GM19023 (cell line): ENCODE measurements around the gene SNX9.

Experiments used
- ATAC-seq: cut with Tn5 transposase; IDR thresholded peaks from one replicate; pipeline ENCODE4 v1.9.1; 2021; ENCODE audit warnings: mild to moderate bottlenecking, moderate library complexity; ENCODE audit not compliant: unreplicated experiment

The SNX9 gene

DNA sequence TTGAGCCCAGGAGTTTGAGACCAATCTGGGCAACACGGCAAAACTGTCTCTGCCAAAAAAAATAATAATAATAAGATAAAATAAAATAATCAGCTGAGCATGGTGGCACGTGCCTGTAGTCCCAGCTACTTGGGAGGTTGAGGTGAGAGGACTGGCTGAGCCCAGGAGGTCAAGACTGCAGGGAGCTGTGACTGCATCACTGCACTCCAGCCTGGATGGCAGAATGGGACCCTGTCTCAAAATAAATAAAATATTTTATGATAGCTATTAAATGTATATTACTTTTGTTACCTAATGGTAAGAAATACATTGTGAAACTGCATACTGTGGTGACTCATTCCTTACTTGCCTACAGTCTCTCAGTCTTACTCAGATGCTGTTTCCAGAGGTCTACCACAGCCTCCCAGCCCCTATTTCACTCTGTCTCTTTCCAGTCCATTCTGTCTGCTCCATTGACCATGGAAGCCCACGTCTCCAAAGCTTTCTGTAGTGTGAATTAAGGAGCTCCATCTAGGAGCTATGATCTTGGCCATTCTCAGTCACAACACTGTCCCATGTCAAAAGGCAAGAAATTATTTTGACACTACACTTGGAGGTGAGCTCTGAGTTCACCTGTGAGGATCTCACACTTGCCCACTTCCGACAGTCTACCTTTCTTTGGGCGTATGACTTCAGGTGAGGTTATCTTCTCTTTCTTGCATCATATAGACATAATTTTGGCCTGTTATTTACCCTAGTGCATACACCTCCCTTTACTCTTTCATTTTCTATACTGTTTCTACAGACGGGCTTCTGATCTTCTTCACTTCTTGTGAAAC lies 22.4 kb upstream of the SNX9 start:
- ATAC-seq: peak; percentile 94

DNA sequence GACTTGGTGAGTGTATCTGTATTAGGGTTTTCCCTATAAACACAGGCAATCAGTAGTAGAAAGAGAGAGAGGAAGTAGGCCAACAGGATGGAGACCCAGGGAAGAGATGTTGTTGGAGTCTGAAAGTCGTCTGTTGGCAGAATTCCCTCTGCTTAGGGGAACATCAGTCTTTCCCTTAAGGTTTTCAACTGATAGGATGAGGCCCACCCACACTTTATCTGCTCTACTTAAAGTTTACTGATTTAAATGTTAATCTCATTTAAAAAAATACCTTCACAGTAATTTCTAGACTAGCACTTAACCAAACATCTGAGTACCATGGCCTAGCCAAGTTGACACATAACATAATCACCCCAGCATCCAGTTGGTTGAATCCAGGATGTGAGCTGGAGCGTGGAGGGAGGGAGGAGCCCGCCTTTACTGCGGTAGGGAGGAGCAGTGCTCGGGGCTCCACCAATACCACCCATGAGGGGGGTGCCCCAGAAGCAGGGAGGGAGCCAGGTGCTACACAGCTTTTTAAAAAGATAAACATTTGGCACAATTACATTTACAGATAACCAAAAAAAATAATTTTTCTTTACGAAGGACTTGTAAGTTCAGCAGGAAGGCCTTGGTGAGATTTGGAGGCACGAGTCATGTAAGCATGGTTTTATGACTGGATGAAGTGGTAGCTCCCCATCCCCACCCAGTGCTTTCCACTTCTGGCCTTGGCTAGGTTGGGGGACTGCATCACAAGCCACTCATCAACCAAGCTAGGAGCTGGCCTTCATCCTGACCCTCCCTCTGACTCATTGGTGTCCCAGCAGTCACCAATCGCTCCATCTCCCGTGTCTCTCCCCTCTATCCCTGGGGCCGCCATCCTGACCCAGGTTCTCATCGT lies 18.4 kb upstream of the SNX9 start:
- no peak for ATAC-seq

DNA sequence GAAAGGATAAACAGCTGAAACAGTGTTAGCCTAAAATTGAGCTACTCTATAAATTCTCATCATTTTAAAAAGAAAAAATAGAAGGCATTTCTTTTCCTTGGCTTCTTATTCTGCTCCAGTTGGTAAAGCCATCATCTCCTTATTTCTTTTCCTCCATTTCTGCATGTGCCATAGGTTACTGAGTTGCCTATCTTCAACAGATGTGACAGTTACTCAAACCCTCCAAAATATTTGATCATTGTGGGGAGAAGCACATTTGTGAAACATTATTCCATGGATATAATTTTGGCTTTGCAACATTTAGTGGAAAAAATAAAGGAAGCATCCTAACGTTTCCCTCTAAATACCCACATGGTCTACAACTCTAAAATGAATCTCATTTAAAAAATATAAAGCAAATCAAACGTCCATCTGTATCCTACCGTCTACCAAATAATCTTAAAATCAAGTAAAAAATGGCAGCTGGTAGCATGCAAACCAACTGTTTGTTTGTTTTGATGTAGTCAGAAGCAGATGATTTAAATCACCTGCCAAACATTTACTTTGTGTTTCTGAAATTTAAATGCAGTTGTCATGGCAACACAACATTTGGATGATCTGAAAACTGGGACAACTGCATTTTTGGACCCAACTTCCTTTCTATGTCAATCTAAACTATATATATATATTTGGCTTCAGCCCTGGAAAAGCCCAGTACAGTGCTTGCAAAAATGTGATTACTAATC lies 16.8 kb upstream of the SNX9 start:
- ATAC-seq: no peak

DNA sequence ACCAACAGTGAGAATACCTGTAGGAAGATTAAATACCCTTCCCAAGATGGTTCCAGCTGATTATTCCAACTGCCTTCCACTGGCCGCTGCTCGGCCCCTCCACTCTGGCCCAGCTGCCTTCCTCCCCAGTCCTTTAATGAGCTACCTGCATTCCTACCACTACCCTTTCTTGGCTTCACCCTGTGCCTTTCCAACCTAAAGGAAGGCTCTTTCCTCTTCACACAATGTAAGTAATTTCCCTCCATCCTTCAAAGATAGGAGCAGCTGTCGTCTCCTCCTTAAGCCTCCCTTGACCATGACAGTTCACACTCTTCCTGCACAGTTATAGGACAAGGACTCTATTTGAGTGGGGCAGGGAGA lies 16.2 kb upstream of the SNX9 start:
- no peak for ATAC-seq

DNA sequence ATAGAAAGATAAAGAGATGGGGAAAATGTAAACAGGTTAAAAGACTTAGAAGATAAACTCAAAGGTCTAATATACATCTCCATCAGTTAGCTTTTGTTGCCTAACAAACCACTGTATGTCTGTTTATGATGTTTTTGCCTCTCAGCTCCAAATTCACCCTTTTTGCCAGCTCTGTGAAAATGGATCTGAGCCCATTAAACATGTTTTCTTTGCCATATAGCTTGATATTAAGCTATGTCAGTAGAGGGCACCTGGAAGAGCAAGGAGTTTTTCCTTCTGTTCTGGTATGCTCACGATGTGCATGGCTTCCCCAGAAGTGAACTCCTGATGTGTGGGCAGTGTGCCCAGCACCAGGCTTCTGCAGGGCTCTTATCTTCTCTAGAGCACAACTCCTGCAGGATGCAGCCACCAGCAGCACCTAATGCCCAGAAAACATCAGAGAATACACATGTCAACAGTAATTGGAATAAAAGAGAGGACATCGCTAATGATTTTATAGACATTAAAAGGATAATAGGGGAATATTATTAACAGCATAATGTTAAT lies 14.6 kb upstream of the SNX9 start:
- no peak for ATAC-seq

DNA sequence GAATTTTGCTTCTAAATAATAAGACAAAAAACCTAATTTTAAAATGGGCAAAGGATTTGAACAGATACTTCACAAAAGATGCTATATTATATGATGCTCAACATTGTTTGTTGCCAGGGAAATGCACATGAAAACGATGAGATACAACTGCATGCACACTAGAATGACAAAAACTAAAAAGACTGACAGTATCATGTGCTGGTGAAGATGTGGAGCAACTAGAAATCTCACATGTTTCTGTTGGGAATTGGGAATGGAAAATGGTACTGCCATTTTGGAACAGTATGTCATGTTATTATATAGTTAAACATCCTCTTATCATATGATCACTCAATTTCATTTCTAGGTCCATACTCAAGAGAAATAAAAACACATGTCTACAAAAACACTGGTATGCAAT lies 13.4 kb upstream of the SNX9 start:
- no peak for ATAC-seq

DNA sequence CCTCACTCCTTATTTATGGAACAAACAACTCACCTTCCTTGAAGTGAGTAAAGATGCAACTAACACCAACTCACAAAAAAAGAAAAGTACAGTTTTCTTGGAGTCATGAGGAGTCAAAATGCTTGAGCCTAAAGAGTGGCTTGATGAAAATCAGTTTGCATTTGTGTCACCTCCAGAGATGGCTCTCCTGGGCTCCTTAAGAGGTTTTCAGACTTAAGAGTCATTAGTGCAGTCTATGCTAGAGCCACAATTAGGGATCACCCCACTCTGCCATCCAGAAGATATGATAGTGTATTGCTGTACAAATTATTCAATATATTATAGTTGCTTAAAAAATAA lies 11.9 kb upstream of the SNX9 start:
- no peak for ATAC-seq

DNA sequence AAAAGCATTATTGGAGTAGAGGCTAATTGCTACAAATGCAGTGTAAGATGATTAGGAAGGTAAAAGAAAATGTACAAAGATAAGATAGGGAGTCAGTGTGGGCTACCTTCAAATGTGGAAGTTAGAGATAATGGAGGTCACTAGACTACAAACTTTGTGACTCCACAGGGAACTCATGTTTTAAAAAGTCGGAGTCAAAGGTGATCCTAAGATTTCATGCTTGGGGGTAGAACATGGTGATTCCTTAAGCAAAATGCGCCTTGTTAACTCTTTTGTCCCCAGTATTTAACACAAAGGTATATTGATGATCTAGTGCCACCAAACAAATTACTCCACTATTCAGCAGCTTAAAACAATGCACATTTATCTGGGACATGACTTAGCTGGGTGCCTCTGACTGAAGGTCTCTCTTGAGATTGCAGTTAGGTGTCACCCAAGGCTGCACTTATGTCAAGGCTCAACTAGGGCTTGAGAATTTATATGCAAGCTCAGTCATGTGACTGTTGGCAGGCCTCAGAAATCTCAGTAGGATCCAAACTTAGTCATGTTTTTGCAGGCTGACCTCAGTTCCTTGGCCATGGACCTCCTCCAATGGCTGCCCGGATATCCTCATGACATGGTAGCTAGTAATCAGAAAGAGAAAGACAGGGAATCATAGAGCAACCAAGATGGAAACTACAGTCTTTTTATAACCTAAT lies 11.4 kb upstream of the SNX9 start:
- no peak for ATAC-seq

DNA sequence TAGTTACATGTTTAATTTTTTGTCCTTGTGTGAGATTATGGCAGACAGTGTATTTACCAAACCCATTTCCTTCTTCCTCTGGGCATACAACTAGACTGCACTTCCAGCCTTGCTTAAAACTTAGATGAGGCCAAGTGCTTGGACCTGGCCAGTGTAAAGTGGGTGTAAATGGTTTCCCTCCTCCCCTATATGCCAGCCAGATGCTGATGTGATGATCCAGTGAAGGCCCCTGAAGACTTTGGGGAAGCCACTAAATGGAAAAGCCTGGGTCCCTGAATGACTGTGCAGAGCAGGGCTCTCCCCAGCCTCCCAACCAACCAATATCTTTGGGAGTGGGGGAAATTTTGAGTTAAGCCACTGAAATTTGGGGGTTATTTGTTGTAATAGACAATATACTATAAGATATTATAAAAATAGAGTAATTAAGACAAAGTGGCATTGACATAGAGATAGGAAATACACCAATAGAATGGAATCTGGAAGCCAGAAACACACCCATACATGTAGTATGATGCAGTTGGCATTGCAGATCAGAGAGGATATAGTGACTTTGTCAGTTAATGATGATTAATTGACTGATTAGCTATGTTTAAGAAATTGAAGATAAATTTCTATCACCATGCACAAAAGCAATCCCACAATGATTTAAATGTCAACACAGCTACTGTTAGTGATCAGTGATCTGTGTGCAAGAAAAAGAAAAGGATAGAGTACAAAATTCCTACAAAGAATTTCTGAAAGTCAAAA lies 10.4 kb upstream of the SNX9 start:
- ATAC-seq: no peak

DNA sequence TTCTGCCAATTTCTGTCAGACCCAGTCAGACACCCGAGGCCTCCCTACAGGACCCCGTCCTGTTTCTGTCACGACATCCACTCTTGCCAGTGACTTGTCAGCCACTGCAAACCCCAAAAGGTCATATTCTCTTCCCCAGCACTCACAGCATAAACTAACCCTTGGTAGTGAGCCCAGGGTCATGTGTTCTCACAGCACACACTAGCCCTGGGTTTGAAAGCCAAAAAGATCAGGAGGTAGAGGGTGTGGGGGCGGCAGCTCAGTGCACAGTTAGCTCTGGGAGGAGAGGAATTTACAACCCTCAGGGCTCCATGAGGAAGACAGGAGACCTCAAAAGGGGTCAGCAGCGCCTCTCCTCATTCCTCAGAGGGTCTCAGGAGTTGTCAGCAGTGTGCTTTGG lies 9.9 kb upstream of the SNX9 start:
- ATAC-seq: no peak

DNA sequence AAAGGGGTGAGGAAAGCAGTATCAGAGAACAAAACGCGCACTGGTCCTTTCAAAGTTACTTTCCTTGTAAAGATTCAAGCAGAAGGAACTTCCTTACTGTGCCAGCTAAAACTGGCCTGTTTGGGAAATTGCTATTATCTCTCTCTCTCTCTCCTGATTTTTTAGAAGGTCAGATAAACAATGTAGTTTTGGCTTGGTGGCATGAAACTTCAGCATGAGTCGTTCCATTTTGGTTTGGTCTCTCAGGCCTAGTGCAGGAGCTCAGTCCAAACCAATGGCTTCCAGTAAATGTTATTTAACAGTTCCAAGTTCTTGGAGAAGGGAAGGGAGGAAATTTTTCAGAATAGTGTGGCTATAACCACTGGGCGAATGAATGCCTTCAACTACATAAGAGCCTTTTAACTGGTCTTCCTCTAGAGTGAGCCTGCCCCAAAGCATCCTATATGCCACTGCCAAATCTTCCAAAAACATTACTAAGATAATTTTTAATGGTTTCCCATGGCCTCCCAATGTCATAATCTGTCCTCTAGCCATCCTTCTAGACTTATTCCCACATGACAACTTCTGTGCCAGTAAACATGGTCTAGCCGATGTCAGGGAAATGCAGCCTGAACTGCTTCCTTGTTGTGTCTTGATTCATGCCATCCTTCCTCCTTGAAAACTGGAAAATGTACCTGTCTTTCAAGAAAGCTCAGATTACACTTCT lies 9.1 kb upstream of the SNX9 start:
- ATAC-seq: no peak

DNA sequence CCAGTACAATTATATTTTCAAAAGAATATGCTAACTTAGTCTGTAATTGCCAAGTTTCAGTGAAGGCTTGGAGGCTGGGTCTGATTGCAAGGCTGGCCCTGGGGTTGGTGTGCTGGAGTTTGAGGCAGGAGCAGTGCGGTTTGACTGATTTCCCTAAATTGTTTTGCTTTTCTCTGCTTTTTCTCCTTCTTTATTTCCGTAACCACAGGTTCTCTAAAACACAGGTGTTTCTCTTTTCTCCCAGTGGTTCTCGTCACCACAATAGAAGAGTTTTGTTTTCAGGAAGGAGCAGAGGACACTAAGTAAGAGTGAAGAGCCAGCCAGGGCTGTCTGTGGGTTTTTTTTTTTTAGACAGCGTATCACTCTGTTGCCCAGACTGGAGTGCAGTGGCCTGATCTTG lies 8.2 kb upstream of the SNX9 start:
- ATAC-seq: no peak

DNA sequence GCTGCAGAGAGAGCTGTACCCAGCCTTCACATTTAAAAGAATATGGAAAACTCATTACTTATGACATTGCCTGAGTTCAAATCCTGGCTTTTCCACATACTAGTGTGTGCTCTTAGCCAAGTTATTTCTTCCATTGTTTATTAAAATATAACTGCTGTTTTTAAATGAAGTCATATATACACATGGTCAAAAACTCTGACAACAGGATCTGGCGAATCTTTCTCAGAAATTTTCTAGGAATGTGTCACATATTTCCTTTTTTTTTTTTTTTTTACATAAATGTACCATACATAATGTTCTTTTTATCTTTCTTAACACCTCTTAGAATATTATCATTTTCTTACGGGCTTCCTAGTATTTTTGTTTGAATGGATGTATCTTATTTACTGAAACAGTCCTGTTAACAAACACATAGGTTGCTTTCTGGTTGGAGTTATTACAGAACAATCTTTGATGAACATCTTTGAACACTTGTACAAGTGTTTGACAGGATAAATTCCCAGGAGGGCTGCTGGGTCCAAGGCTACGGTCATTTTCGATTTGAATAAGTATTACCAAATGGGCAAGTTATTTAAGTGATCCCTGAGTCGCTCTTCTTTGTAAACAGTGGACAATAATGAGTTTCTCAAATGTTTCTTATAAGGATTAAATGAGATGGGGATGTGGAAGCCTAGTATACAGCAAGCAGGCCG lies 1.6 kb upstream of the SNX9 start:
- ATAC-seq: no peak

DNA sequence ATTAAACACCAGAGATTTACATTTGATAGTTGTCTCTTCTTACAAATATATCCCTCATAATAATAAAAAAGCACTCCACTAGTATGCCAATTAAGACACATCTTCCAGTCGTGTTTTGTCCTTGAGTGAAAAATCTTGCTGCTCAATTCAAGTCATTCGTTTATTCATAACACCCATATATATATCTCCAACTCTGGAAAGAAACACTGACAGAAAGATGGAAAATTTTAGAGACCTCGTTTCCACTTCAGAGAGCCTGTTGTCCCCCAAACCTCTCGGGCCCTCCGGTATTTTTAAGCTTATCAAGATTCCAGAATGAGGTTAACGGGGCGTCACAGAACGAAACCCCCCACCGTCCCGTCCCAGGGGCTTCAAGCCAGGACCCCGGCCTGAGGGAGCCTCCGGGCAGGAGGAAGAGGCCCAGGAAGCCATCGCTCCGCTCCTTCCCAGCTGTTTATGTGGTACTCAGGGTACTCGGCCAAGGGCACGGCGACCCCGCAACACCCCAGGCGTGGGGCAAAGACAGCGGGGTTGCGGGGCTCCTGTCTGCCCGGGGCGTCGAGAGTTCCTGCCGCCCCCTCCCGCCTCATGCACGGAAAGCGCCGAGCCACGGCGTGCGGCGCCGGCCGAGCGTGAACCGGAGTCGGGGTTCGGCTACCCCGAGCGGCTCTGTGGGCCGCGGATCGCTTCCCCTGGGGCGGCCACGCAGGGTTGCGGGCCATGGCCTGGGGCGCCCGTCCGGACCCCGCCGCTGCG lies 623 bp upstream of the SNX9 start:
- no peak for ATAC-seq

DNA sequence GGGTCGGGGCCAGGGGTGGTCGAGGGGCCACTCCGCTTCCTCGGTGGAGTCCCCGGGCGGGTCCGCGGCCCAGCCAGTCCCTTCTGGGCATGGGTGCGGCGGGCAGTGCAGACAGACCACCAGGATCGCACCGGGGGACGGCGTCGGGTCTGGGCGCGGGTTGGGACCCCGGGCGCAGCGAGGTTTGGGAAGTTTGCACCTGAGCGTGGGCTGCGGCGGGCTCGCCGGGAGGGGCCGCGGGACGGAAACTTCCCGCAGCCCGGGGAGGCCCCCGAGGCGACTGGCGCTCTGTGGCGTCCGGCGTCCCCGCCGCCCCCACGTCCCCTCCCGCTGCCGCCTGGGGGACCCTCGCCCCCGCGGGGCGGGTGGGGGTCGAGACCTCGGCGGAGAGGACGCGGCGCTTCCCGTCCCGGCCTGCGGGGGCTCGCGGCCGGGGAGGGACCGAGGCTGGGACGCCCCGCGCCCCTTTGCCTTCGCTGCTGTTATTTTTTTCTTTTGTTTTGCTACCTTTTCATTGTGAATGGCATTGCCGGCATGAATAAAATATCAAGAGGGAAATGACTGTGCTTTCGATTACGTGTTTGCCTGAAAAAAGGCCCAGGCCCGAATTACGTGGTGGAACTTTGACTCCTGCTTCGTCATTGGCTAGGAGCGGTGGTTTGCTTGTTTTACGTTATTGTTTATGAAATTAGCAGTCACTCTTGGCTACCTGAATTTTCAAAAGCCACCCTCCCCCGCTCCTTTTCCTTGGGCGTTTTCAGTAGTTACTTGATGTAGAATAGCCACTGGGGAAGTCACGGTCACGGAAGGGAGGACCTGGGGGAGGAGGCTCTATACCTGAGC lies 703 bp downstream of the SNX9 start:
- ATAC-seq: peak; percentile 45

DNA sequence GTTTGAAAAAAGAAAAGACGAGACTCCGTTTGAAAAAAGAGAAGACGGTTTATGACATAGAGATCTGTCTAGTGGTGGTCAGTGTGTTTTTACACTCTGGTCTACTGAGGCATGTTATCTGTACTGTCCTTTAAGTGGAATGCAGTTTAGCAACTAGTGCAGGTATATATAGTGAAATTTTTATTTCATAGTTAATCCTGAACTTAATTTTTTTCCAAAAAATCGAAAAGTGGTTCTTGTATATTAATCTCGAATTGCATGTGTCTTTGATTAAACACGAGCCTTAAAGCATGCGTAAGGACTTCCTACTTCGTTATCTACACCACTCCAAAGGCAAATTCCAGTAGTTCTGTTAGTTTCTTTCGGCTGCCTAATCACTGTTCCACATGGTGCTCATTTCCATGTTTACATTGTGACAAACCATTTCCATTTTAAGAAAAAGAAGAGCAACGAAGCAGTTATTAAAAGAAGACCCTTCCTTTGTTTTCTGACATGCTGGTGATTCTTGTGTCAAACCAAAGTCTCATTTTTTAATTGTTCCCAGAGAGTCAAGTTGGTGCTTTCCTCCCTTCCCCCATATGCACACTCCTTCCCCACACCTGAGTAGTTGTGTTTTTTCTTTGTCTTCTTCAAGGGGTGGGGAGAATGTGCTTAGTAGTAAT lies 2.3 kb downstream of the SNX9 start:
- no peak for ATAC-seq
